Measurements from ENCODE around the gene SMYD2. TPM values are rescaled to one million over a fixed set of nuclear protein-coding genes. Genes with fewer than 3 reads are reported as not detected.

The SMYD2 gene
- total and polyA plus RNA-seq, 10 of the 15 experiments (the other 5 are each of a cell fraction or from before 2014, with no cell fraction given): 8.3 to 55.7 (median 26.4) TPM

GRCh38 chr1:214332946-214333798 lies 52.2 kb downstream of the SMYD2 start (continued):
- TF ChIP-seq ASH2L (IDR thresholded peaks at IDR 0.05; ENCODE audit: borderline replicate concordance, low read depth) (no peak), RAD51 (IDR thresholded peaks at IDR 0.05) (no peak), BRCA1 (IDR thresholded peaks at IDR 0.05; ENCODE audit: low read depth, low read length) (no peak)

DNA sequence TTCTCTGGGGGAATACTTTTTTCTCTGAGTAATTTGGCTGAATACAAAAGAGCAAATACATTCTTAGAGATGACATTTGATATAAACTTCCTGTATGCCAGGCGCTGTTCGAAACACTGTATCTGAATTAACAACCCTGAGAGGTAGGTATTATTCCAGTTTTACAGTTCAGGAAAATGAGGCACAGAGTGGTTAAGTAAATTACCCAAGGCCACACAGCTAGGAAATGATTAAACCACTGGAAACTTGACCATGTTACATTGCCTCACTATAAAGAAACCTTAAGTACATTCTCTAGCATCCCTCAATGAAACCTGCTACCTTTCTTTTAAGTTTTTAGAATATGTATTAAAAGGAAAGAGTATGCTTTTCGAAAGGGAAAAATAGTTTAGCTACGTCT lies 54.6 kb downstream of the SMYD2 start:
- RAD21 ChIA-PET (ENCODE audit: unreplicated experiment): interaction anchor here (0.6 to 8.3 kb wide), 4 partner anchors 74 to 249 kb away, joined by 3 to 207 read pairs (median 3); no protein-coding TSS in a partner anchor
- TF ChIP-seq EZH2 (IDR thresholded peaks at IDR 0.05; ENCODE audit: borderline replicate concordance, control insufficient read depth, low read depth, low read length) (no peak), KLF5 (IDR thresholded peaks at IDR 0.05; ENCODE audit: partially characterized antibody) (no peak), NFIC (IDR thresholded peaks at IDR 0.05; ENCODE audit: low read depth, low read length) (no peak), NRF1 (conservative IDR thresholded peaks at IDR 0.05; ENCODE audit: low read depth, low read length) (no peak), BCLAF1 (IDR thresholded peaks at IDR 0.05) (no peak), EP300 (IDR thresholded peaks at IDR 0.05; ENCODE audit: borderline replicate concordance in 1 of 2, control insufficient read depth in 1 of 2, low read depth in 2 of 2, low read length in 2 of 2) (no peak), HDGF (IDR thresholded peaks at IDR 0.05) (no peak), SP1 (IDR thresholded peaks at IDR 0.05; ENCODE audit: low read depth, low read length) (no peak), RCOR1 (conservative IDR thresholded peaks at IDR 0.05; ENCODE audit: low read depth, low read length) (no peak), GATAD2B (conservative IDR thresholded peaks at IDR 0.05; ENCODE audit: low read depth) (no peak)
- TF ChIP-seq, protein P1, sequence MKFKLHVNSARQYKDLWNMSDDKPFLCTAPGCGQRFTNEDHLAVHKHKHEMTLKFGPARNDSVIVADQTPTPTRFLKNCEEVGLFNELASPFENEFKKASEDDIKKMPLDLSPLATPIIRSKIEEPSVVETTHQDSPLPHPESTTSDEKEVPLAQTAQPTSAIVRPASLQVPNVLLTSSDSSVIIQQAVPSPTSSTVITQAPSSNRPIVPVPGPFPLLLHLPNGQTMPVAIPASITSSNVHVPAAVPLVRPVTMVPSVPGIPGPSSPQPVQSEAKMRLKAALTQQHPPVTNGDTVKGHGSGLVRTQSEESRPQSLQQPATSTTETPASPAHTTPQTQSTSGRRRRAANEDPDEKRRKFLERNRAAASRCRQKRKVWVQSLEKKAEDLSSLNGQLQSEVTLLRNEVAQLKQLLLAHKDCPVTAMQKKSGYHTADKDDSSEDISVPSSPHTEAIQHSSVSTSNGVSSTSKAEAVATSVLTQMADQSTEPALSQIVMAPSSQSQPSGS (IDR thresholded peaks at IDR 0.05; ENCODE audit: low read length): no peak
- TF ChIP-seq, protein P2, sequence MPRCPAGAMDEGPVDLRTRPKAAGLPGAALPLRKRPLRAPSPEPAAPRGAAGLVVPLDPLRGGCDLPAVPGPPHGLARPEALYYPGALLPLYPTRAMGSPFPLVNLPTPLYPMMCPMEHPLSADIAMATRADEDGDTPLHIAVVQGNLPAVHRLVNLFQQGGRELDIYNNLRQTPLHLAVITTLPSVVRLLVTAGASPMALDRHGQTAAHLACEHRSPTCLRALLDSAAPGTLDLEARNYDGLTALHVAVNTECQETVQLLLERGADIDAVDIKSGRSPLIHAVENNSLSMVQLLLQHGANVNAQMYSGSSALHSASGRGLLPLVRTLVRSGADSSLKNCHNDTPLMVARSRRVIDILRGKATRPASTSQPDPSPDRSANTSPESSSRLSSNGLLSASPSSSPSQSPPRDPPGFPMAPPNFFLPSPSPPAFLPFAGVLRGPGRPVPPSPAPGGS (IDR thresholded peaks at IDR 0.05; ENCODE audit: borderline replicate concordance, insufficient read depth, low read depth, low read length, poor library complexity, severe bottlenecking): no peak
- no peak overlapping the region for H2AFZ ChIP-seq (ENCODE audit: control insufficient read depth, low read depth, low read length)
- intact Hi-C loops (cut with micrococcal nuclease; ENCODE audit: unreplicated experiment) (loop anchor here (10.0 kb wide), 1 partner anchor 1189 kb away; no protein-coding TSS in a partner anchor), in situ Hi-C loops (cut with MboI) (loop anchor here (10.0 kb wide), 2 partner anchors 961 to 1189 kb away; no protein-coding TSS in a partner anchor)
- SMC1A ChIA-PET (ENCODE audit: uncharacterized antibody, unreplicated experiment): interaction anchor here (0.9 to 12.2 kb wide), 6 partner anchors 10 to 293 kb away, joined by 3 to 292 read pairs (median 6); no protein-coding TSS in a partner anchor
- H3K4me3 ChIP-seq: no peak overlapping the region
- POLR2A ChIA-PET: no interaction called here
- DNase-seq (ENCODE audit: low read depth, low spot score) (no peak), FAIRE-seq (no peak), ATAC-seq (no peak)
- H3K36me3 ChIP-seq (ENCODE audit: control insufficient read depth in 2 of 2, insufficient read depth in 2 of 2, low read length in 1 of 2): peaks cover 0 to 1% of the 10 kb centered on the region in 2 experiments; a peak in 2 of 4 replicates
- CTCF ChIA-PET: interaction anchor here (0.5 to 17.7 kb wide), 7 partner anchors 10 to 303 kb away, joined by 3 to 597 read pairs (median 3); no protein-coding TSS in a partner anchor
- no peak overlapping the region for H3K9ac ChIP-seq (ENCODE audit: control insufficient read depth, insufficient read depth, low read length)
- no peak overlapping the region for H3K4me2 ChIP-seq (ENCODE audit: control insufficient read depth, insufficient read depth)
- H3K9me3 ChIP-seq (replicated peaks; ENCODE audit: control insufficient read depth, insufficient read depth, low read length): no peaks in the 10 kb centered on the region
- H4K20me1 ChIP-seq (ENCODE audit: control insufficient read depth, insufficient read depth): no peaks in the 10 kb centered on the region
- H3K27ac ChIP-seq (ENCODE audit: control insufficient read depth, insufficient read depth): no peak overlapping the region
- no peaks in the 10 kb centered on the region for H3K4me1 ChIP-seq (ENCODE audit: control insufficient read depth, insufficient read depth, low read length)
- BruUV-seq (replicated peaks): no TSS peak
- 98% methylated on average over 4 of the region's 4 CpGs for WGBS (ENCODE audit: insufficient coverage, insufficient replicate concordance, low lambda C conversion rate, missing lambda C conversion rate)
- no peaks in the 10 kb centered on the region for H3K79me2 ChIP-seq (ENCODE audit: control insufficient read depth, insufficient read depth, low read length)
- no peaks in the 10 kb centered on the region for H3K27me3 ChIP-seq (replicated peaks in 1 of 2; ENCODE audit: control insufficient read depth in 2 of 2, insufficient read depth in 2 of 2, low read length in 1 of 2)

All from GM12878 (cell line).